ENCODE results near the gene ZFYVE27. TPM values are rescaled to one million over a fixed set of nuclear protein-coding genes. Genes with fewer than 3 reads are reported as not detected.

The ZFYVE27 gene
- total and polyA plus RNA-seq, 2 donors = 13.5 to 17.0 TPM

- 94% methylated on average over 15 of the region's 15 CpGs for WGBS
- DNase-seq (ENCODE audit: extremely low spot score) = no peak
- H3K4me3 ChIP-seq (ENCODE audit: low read depth, low read length) = no peak overlapping the region
- H3K36me3 ChIP-seq (ENCODE audit: insufficient read depth) = peaks cover 4% of the 10 kb centered on the region
- H3K27ac ChIP-seq (ENCODE audit: low read depth) = no peak overlapping the region
- no peaks in the 10 kb centered on the region for H3K4me1 ChIP-seq (ENCODE audit: insufficient read depth)
Observed at GRCh38 chr10:97744405-97745035, 7.6 kb downstream of the ZFYVE27 start.

DNA sequence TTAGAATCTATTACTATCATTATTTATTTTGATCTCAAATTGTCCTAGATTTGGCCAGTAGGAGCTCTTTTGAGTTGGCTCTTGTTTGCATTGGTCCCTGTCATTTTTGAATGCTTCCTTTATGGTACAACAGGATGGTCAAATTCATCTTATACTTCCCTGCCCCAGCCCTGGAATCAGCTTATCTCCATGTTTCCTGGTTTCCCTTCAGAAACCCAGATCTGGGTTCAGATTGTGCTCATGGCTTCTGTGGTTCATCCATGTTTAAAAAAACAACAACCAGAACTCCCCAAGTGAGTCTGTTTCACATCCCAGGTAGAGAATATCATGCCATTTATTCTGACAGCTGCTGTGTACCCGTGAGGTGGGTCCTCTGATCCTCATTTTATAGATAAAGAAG lies 10.6 kb downstream of the ZFYVE27 start:
- Histone ChIP-seq H3K4me1 (ENCODE audit: insufficient read depth) (no peaks in the 10 kb centered on the region), H3K36me3 (ENCODE audit: insufficient read depth) (peaks cover 8% of the 10 kb centered on the region), H3K27ac (ENCODE audit: low read depth) (no peak overlapping the region), H3K4me3 (ENCODE audit: low read depth, low read length) (no peak overlapping the region)
- WGBS = 74% methylated on average over 1 of the region's 1 CpG
- DNase-seq (ENCODE audit: extremely low spot score) = no peak

- DNase-seq (ENCODE audit: extremely low spot score) = no peak
- Histone ChIP-seq H3K4me1 (ENCODE audit: insufficient read depth) (no peaks in the 10 kb centered on the region), H3K36me3 (ENCODE audit: insufficient read depth) (peaks cover 8% of the 10 kb centered on the region), H3K4me3 (ENCODE audit: low read depth, low read length) (no peak overlapping the region), H3K27ac (ENCODE audit: low read depth) (no peak overlapping the region)
- WGBS = 78% methylated on average over 10 of the region's 10 CpGs
Observed at GRCh38 chr10:97748116-97748515, 11.2 kb downstream of the ZFYVE27 start.

- no peak for DNase-seq (ENCODE audit: extremely low spot score)
- Histone ChIP-seq H3K4me3 (ENCODE audit: low read depth, low read length) (no peak overlapping the region), H3K36me3 (ENCODE audit: insufficient read depth) (peaks cover 8% of the 10 kb centered on the region), H3K27ac (ENCODE audit: low read depth) (no peak overlapping the region), H3K4me1 (ENCODE audit: insufficient read depth) (no peaks in the 10 kb centered on the region)
- WGBS = 92% methylated on average over 18 of the region's 18 CpGs
Observed at GRCh38 chr10:97752956-97753355, 16.0 kb downstream of the ZFYVE27 start.

GRCh38 chr10:97754726-97755125 lies 17.8 kb downstream of the ZFYVE27 start:
- WGBS = 50% methylated on average over 4 of the region's 4 CpGs
- Histone ChIP-seq H3K4me1 (ENCODE audit: insufficient read depth) (no peaks in the 10 kb centered on the region), H3K4me3 (ENCODE audit: low read depth, low read length) (no peak overlapping the region), H3K27ac (ENCODE audit: low read depth) (no peak overlapping the region), H3K36me3 (ENCODE audit: insufficient read depth) (peaks cover 4% of the 10 kb centered on the region)
- no peak for DNase-seq (ENCODE audit: extremely low spot score)

DNA sequence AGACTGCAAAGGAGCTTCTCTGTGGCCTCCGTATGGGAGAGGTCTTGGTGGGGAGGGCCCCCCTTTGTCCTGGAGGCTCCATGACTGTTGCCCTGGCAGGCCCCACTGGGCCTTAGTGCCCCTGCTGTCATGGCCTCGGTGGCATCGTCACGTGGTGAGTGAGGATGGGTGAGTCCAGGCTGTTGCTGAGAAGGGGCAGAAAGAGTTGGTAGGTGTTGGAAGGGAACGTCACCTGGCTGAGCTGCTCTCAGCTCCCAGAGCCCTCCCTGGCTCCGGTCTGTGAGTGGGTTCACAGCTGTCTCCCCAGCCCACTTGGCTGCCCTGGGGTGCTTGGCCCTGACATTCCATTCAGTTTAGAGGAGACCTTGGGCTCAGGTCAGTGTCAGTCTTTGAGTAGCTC lies 18.8 kb downstream of the ZFYVE27 start:
- no peak overlapping the region for H3K27ac ChIP-seq (ENCODE audit: low read depth)
- H3K4me3 ChIP-seq (ENCODE audit: low read depth, low read length) = no peak overlapping the region
- H3K36me3 ChIP-seq (ENCODE audit: insufficient read depth) = peaks cover 2% of the 10 kb centered on the region
- no peaks in the 10 kb centered on the region for H3K4me1 ChIP-seq (ENCODE audit: insufficient read depth)
- WGBS = 94% methylated on average over 6 of the region's 6 CpGs
- no peak for DNase-seq (ENCODE audit: extremely low spot score)

DNA sequence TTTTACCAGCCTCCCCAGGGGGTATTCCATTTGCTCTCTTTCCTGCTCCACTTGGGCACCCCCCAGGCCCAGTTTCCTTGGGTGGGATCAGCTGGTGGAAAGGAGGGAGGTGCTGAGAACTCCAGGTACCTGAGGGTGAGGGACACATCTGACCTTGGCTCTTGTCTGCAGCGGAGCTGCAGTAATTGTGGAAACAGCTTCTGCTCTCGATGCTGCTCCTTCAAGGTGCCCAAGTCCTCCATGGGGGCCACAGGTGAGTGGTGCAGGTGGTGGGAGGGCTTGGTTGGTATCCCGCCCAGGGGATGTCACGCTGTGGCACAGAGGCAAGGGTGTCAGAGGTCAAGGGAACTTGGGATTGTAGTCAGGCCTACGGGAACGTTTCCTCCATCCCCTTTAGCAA lies 20.5 kb downstream of the ZFYVE27 start:
- Histone ChIP-seq H3K4me1 (ENCODE audit: insufficient read depth) (no peaks in the 10 kb centered on the region), H3K4me3 (ENCODE audit: low read depth, low read length) (no peak overlapping the region), H3K27ac (ENCODE audit: low read depth) (no peak overlapping the region), H3K36me3 (ENCODE audit: insufficient read depth) (peaks cover 2% of the 10 kb centered on the region)
- 89% methylated on average over 6 of the region's 6 CpGs for WGBS
- no peak for DNase-seq (ENCODE audit: extremely low spot score)

DNA sequence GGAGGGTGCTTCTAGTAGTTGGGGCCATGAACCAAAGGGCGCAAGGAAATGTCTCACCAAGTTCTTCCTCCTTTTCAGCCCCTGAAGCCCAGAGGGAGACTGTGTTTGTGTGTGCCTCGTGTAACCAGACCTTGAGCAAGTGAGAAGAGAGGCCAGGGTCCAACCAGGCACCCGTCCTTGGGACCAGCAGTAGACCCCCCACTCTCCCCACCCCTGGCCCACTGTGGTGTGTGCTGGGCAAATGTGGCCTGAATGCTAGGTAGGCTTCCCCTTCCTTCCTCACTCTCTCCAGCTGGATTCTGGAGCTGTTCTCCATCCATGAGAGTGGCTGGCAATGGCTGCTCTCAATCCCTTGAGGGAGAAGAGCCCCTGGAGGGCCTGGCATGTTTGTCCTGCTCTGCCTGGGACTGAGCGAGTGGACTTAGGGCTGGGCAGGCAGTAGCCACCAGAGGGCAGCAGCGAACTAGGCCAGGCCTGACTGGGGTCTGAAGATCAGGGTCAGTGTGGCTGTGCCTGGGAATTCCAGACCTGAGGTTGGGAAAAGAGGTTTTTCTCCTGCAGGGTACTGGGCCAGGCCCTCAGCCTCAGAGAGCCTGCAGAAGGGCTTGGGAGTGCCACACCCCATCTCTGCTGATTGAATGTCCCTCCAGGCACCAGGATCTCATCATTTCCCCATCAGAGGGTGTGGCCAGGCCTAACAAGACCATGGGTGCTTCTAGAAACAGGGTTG lies 22.4 kb downstream of the ZFYVE27 start:
- no peak overlapping the region for H3K27ac ChIP-seq (ENCODE audit: low read depth)
- H3K4me3 ChIP-seq (ENCODE audit: low read depth, low read length) = no peak overlapping the region
- H3K36me3 ChIP-seq (ENCODE audit: insufficient read depth) = peaks cover 2% of the 10 kb centered on the region
- H3K4me1 ChIP-seq (ENCODE audit: insufficient read depth) = no peaks in the 10 kb centered on the region
- WGBS = 52% methylated on average over 5 of the region's 5 CpGs
- DNase-seq (ENCODE audit: extremely low spot score) = no peak

- H3K4me3 ChIP-seq (ENCODE audit: low read depth, low read length) = no peak overlapping the region
- DNase-seq (ENCODE audit: extremely low spot score) = no peak
- no peaks in the 10 kb centered on the region for H3K36me3 ChIP-seq (ENCODE audit: insufficient read depth)
- 74% methylated on average over 5 of the region's 5 CpGs for WGBS
- no peak overlapping the region for H3K27ac ChIP-seq (ENCODE audit: low read depth)
- no peaks in the 10 kb centered on the region for H3K4me1 ChIP-seq (ENCODE audit: insufficient read depth)
Observed at GRCh38 chr10:97759946-97760345, 23.0 kb downstream of the ZFYVE27 start.

DNA sequence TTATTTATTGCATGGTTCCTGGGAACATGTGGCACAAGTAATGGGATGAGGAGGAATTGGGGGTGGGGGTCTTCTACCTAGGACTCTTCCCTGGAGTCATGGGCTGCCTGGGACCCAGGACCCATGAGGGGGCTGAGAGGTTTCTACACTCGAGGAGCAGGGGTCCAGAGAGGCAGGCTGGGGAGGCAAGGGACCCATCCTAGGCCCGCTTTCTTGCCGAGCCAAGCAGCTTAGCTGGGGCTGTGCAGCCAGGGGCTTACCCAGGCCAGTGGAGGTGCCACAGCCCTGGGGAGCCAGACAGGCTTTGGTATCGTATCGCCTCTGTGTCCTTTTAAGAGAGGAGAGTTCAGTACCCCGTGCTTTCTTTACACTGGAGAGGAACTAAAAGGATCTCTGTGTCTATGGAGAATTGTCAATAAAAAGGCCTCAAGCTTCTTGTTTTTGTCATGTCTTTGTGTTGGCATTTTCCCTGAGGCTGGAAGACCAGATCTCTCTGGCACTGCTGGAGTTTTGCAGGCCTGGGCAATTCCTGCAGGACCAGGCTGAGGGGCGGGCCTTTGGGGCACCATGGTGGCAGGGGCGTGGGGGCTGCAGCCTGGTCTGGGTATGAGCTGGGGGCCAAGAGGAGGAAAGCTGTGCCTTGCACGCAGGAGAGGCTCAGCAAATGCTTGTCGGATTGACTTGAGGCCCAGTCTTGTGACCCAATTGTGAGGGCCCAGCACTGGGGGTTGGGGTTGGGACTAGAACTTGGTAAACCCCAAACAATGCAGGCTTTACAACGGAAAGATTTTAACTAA lies 23.7 kb downstream of the ZFYVE27 start:
- H3K4me3 ChIP-seq (ENCODE audit: low read depth, low read length) = no peak overlapping the region
- WGBS = 86% methylated on average over 11 of the region's 11 CpGs
- H3K36me3 ChIP-seq (ENCODE audit: insufficient read depth) = no peaks in the 10 kb centered on the region
- no peak overlapping the region for H3K27ac ChIP-seq (ENCODE audit: low read depth)
- no peaks in the 10 kb centered on the region for H3K4me1 ChIP-seq (ENCODE audit: insufficient read depth)
- no peak for DNase-seq (ENCODE audit: extremely low spot score)

DNA sequence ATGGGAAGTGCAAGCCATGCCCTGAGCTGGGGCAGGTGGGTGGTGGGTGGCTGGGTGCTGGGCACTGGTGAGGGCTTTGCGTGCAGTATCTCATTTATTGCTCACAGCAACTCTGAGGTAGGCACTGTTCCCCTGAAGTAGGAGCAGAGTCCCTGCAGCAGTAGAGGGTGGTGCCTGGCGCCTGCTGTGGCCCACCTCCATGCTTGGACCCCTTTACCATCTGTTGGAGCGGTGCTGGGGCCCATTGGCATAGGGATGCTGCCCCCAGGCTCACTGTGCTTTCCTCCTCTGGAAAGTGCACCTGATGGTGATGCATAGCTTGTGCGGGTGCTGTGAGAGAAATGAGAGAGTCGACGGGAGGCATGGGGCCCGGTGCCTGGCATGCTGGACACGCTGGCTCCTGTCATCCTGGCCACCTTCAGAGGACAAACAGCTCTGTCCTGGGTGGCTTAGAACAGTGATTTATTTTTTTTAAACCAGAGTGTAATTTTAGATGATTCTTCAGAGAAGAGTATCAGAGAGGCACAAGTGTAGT lies 24.5 kb downstream of the ZFYVE27 start:
- DNase-seq (ENCODE audit: extremely low spot score) = no peak
- Histone ChIP-seq H3K27ac (ENCODE audit: low read depth) (no peak overlapping the region), H3K4me3 (ENCODE audit: low read depth, low read length) (no peak overlapping the region), H3K4me1 (ENCODE audit: insufficient read depth) (no peaks in the 10 kb centered on the region), H3K36me3 (ENCODE audit: insufficient read depth) (no peaks in the 10 kb centered on the region)
- WGBS = 95% methylated on average over 8 of the region's 8 CpGs

- DNase-seq (ENCODE audit: extremely low spot score) = no peak
- Histone ChIP-seq H3K4me3 (ENCODE audit: low read depth, low read length) (no peak overlapping the region), H3K36me3 (ENCODE audit: insufficient read depth) (no peaks in the 10 kb centered on the region), H3K27ac (ENCODE audit: low read depth) (no peak overlapping the region), H3K4me1 (ENCODE audit: insufficient read depth) (no peaks in the 10 kb centered on the region)
- WGBS = 89% methylated on average over 10 of the region's 10 CpGs
Observed at GRCh38 chr10:97762056-97762455, 25.1 kb downstream of the ZFYVE27 start.

DNA sequence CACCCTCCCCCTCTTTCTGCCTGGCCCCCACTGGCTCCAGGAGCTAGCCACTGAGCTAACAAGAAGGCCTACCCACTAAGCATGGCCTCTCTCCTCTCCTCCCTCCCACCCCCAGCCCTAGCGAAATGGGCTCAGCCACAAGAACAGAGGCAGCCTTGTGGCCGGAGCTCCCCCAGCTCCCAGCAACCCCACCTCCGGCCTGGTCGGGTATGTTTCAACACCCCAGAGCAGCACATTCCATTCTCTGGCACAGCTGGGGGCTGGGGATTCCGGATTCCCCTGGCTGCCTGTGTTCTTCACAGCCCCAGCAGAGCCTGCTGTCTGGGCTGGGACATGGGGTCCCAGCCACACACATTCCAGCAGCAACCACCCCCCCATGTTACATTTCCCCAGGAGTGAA lies 25.9 kb downstream of the ZFYVE27 start:
- no peak for DNase-seq (ENCODE audit: extremely low spot score)
- Histone ChIP-seq H3K4me1 (ENCODE audit: insufficient read depth) (no peaks in the 10 kb centered on the region), H3K4me3 (ENCODE audit: low read depth, low read length) (no peak overlapping the region), H3K27ac (ENCODE audit: low read depth) (no peak overlapping the region), H3K36me3 (ENCODE audit: insufficient read depth) (no peaks in the 10 kb centered on the region)
- 61% methylated on average over 5 of the region's 5 CpGs for WGBS

DNA sequence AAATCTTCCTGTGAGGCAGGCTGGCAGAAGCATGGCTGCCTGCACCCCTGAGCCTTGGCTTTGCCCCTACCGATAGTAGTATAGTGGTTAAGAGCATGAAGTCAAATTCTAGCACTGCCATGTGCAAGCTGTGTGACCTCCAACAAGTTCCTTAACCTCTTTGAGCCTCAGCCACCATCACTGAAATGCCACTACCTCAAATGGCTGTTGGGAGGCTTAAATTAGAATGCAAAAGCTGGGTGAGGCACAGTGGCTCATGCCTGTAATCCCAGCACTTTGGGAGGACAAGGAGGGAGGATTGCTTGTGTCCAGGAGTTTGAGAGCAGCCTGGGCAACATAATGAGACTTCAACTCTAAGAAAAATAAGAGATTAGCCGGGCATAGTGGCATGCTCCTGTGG lies 26.5 kb downstream of the ZFYVE27 start:
- DNase-seq (ENCODE audit: extremely low spot score) = no peak
- WGBS = 93% methylated on average over 2 of the region's 2 CpGs

More for the DNA sequence above, 26.5 kb downstream of the ZFYVE27 start:
- Histone ChIP-seq H3K27ac (ENCODE audit: low read depth) (no peak overlapping the region), H3K4me3 (ENCODE audit: low read depth, low read length) (no peak overlapping the region), H3K4me1 (ENCODE audit: insufficient read depth) (no peaks in the 10 kb centered on the region), H3K36me3 (ENCODE audit: insufficient read depth) (no peaks in the 10 kb centered on the region)
